Activated CD4-positive, CD25-positive, alpha-beta regulatory T cell treated with anti-CD3 and anti-CD28 coated beads, Interleukin-2, amount 50 U/mL, for 16 hours (primary cell): ENCODE data around the gene PTPN3.

Source experiments
- DNase-seq: peaks from one replicate; pipeline ENCODE4 v3.0.0-alpha.2; 2020; ENCODE audit warnings: low read depth, low spot score

PTPN3 gene

DNA sequence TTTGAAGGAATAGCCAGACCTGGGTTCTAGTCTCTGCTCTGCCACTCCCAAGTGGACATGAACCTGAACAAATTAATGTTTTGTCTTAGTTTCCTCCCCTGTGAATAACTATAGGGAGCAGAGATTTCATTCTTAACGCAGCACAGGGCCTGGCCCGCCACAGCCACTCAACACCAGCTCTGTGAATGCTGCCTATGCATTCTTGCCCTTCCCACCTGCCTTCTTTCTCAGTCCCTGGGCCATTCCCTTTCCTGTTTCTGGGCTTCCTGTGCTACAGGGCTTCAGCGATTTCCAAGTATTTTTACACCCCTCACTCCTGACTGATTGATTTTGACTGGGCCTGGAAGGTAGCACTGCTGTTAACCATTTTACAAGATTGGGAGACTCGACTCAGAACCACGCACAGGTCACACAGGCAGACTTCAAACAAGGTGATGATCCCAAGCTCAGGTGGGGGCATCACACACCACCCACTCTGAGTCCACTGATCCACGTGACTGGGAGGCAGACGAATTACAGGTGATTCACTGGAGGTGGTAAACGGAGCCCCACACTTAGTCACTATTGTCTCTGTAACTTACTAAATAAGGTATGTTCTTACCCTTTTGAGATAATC is 21.4 kb downstream of the PTPN3 start:
- DNase-seq: no peak

DNA sequence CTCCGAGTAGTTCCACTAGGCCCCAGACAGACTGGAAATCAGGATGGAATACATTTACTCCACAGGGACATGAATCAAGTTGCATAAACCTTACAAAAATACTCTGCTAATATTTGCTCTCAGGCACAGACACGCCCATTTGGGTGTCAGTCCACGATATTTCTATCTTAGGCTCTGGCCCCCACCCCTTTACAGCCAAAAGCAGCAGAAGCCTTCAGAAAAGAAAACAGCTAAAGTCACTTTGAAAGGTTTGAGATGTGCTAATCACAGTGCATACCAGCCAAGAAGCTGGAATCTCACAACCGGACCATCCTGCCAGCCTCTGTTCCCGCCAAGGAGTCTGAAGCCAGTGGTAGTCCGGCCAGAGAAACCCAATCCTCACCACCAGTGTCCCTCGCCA is 22.6 kb downstream of the PTPN3 start:
- no peak for DNase-seq

DNA sequence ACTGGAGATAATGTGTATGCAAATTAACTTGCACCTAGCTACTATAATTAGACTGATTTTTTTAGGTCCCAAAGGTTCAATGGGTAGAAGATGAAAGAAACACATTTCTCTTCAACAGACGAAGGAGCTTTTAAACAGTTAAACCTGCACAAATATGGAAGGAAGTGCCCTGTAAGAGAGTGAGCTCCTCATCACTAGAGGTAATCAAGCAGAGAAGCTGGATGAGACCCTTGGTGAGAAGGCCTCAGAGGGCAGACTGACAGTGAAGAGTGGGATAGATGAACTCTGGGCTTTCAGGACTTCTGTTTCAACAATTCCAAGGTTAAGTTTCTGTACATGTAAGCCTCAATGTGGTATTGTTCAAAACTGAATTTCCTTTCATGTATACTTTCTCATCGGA is 23.2 kb downstream of the PTPN3 start:
- DNase-seq: no peak

DNA sequence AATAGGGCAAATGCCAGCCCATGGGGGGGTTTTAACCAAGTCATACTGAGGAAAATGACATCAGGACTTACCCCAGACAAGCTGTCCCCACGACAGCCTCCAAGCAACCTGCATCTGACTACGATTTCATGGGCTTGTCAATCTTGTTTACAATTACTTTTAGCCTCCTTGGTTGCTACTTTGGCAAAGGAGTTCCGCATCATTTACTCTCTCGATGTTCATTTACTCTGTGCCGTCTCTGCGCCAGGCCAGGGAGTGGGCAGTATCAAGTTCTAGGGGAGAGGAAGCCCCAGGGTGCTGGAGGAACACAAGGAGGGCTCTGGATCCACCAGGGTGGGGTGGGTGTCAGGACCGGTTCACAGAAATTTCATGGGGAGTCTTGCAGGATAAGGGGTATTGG is 23.9 kb downstream of the PTPN3 start:
- DNase-seq: no peak

DNA sequence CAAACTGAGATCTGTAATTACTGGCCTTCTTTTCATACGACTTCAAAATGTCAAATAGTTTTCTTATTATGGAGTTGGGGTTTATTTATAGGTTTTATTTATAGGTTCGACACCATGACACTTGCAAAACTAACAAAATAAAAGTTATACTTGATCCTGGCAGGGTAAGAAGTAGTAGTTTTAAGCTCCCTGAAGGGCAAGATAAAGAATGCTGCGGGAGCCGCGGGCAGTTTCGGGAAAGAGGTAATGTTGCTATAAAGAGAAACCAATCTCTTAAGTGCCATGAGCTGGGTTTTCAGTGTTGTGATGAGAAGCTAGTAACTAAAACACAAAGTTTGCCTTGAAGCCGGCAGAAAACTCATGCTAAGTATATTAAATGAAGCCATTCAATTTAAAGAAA is 24.8 kb downstream of the PTPN3 start:
- no peak for DNase-seq

DNA sequence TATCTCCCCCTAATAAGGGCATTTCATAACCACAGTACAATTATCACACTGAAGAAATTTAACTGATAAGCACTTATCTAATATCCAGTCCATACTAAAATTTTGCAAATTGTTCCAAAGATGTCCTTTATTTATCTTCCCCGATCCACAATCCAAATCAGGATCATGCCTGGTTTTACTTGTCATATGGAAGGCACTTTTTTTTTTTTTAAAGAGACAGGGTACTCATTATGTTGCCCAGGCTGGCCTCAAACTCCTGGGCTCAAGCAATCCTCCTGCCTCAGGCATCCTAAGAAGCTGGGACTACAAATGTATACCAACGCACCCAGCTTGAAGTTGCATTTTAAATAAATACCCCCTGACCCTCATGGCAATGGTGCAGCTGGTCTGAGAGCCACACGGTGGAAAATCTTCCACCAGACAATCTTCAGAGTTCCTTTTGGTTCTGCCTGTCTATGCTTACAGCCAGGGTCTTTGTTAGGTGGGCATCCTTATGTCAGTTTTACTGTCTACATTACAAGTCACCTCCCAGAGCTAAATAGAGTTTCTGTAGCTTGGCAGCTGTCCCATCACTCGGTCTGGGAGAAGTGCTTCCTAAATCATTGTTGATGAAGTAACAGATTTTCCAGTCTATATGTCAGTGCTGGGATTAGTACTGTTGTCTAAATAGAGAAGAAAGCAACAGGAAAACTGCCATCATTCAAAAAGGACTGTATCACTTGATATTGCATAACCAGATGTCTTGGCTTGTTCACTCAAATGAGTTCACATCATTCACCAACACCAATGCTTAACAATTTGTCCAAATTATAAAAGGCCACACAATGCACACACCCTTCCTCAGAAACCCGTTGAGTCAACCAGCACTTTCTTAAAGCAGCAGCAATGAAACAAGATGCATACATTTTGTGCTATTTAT is 26.4 kb downstream of the PTPN3 start:
- no peak for DNase-seq

DNA sequence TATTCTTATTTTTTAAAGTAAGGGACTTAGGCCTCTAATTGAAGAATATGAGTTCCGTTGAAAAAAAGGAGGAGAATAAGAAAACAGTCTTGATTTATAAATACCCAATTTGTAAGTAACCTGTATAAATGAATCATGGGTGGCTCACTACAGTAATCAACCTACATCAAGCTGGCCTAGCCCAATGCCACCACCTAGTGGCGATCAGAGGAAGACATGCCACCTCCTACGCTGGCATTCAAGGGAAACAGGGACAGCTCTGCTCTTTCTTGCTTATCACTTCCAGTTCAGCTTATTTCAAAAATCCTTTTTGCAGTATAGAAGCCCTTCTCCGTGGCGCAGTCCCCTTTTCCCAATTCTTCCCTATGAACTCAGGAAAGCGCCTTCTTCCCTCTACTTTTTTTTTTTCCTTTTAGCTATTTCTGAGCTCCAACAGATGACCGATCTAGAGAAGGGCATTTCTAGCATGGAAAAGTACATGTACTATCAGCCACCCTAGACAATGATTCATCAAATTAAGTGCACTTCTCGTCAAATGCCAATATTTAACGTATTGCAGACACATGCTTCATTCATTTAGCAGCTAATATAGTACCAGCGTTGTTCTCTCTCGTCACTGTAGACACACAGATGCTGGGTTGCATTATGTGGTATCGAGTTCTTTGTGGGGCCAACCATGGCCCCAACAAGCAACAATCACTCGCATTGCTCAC is 28.3 kb downstream of the PTPN3 start:
- DNase-seq: peak; percentile 4

DNA sequence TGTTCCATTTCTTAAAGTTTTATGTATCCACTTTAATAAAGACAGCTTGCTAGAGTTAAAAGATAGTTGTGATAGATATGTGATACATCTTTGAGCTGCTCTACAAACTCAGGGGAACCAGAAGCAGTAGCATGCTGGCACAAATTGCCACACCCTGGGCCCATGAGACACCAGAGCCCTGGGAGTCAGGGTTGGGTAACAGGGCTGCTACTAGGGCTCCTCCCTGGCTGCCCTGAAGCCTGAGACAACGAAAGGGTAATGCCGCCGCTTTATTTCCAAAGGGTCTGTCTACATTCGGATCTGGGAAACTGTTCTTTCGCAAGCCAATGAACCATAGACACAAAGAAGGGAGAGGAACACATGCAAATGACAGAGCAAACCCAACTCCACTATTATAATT is 29.2 kb downstream of the PTPN3 start:
- no peak for DNase-seq

DNA sequence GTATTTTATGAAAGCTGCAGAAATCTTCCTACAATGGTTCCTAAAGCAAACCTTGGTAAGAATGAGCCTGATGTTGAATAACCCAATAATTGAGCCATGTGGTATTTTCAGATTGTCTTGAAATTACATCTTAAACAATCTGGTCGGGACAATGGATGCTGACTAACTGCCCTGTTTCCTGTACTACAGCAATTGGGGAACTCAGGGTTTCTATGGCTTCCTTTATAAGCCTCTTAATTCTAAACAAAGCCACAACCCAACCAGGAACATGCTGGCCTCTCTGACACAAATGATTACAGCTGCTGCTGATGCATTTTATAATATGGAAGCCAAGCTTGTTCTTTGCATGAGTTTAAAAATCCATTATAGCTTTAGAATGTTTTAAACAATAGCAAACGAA is 30.2 kb downstream of the PTPN3 start:
- no peak for DNase-seq

DNA sequence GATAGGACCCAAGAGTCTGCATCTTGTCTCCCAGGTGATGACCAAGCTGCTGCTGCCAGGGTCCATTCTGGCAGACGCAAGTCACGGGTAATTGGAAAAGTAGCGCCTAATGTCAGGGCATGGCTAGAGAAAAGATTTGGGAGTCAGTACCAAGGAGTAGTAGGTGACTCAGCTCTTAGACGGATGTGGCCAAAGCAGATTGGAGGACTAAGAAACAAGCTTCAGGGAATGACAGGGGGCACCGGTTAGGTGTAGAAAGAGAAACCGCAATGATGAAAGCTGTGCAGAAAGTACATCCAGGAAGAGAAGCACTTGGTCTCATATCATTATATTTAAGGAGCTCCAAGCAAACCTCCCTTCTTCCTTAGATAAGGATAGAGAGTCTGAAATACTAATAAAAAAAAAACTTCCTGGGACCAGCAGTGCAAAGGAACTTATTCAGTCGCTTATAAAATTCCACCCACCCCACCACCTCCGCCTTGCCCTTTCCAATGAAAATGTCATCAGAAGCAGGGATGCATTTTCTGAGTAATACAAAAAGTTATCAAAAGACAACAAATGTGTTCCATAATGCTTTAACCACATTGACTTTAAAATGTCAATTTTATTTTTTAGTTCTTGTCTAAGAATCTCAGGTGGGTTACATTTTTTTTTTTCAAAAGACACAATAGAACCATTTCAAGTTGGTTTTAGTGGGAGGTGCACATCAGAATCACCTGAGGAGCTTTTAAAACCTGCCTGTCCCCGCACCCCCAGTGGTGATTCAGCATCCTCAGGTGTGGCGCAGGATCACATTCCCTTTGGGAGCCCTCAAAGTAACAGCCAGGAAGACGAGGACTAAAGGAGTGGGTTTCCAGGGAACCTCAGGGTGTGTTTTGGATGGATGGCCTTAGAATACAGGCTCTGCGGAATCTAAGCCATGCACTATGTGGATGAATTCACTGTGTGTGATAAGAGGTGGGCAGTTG is 31.2 kb downstream of the PTPN3 start:
- DNase-seq: no peak

DNA sequence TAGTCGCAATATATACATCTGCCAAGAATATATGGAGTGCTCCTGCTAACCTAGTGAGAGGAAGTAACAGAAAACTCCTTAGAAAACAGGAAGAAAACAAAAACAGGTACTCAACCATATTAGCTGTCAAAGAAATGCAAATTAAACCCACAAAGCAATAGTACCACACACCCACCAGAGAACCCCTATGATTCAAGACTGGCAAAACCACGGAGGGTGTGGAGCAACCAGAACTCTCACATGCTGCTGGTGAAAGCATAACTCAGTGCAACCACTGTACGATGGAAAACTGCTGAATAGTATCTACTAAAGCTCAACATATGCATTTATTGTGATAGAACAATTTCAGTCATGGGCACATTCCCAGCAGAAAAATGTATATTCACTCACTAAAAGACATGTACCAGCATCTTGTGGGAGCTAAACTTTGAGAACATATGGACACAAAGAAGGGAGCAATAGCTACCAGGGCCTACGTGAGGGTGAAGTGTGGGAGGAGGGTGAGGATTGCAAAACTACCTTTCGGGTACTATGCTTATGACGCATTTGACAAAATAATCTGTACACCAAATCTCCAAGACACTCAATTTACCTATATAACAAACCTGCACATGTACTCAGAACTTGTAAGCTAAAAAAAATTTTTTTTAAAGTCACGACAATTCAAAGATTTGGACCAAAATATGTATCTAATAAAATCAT is 34.0 kb downstream of the PTPN3 start:
- no peak for DNase-seq

DNA sequence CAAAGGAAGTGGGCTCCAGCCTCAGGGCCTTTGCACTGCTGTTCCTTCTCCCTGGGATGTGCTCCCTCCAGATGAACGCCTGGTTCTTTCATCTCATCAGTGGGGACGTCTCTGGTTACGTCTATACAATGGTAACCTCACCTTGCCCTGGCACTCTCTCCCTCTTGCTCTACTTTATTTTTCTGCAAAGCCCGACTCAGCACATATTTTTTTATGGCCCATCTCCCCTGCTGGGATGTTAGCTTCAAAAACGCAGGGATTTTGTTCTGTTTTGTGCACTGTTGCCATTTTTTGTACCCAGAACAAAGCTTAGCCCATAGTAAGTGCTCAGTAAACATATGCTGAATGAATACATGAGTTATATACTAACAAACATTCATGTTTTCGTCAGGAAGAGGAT is 37.5 kb downstream of the PTPN3 start:
- no peak for DNase-seq

DNA sequence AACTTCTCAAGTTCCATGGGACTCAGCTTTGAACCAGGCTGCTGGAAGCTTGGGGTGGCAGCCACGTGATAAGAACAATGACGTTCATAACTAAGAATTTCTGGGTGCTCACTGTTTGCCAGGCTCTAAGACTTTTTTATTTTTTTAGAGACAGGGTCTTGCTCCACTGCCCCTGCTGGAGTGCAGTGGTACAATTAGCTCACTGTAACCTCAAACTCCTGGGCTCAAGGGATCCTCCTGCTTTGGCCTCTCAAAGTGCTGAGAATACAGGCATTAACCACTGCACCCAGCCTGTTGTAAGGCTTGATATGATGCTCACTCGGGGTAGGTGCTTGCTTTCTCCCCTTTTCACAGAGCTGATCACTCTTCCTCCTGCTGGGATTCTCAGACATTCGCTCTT is 38.7 kb downstream of the PTPN3 start:
- DNase-seq: no peak

DNA sequence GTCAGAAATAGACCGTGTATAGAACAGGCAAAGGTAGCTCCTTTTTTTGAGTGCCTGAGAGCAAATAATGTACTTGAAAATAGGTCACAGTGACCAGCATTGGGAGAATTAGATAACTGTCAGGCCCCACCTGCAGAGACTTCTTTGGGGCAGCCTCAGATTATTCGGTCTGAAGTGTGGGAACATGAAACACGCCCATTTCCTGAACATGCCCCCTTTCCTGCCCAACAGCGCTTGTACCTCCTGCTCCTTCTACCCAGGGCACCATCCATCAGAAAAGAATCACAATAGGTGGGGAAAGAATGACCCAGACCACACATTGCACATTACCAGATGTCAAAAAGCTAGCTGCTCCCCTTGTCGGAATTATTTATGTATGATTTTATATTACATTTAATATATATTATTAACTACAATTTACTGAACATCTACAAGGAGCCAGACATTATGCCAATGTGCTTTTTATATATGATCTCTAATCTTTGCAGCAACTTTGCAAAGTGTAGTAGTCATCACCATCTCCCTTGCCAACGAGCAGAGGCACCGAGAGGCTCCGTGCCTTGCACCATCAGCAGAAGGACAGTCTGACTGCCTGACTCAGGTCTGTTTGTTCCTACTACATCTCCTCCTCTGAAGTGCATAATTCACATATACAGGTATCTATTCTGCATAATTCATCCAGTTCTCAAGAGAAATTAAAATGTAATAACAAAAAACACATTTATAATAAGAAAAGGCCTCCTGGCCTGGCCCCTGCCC is 39.5 kb downstream of the PTPN3 start:
- no peak for DNase-seq

DNA sequence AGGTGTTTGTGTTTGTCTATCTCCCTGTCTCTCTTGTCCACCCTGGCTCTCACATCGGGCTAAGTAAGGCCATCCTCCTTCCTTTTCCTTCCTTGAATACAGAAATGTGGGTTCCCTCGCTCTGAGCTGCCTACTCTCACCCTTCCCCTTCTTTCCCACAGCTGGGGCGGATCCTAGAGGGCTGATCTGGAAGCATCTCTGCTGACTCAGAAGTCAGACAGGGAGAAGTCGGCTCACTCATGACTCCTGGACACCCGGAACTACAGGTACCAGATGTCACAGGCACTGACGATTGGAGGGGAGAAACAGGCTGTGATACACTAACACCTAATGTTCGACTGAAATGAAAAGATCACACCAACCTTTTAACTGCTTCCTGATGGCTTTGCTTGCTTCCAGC is 41.3 kb downstream of the PTPN3 start:
- no peak for DNase-seq

DNA sequence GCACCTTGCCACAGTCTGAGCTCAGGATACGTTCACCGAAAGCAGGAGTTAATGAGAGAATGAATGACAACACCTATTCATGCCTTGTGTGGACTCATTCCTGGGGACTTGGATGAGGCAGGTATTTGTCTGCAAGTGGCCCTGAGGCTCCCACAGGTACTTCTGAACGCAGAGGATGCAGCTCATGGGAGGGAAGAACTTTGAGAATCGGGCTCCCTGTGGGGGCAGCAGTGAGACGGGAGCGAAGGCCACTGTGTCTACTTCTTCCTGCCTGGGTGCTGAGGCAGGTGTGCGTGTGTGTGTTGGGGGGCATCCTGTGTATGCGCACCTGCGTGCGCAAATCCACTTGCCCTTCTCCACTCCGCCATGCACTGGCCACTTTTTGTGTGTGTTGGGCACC is 42.2 kb downstream of the PTPN3 start:
- no peak for DNase-seq

DNA sequence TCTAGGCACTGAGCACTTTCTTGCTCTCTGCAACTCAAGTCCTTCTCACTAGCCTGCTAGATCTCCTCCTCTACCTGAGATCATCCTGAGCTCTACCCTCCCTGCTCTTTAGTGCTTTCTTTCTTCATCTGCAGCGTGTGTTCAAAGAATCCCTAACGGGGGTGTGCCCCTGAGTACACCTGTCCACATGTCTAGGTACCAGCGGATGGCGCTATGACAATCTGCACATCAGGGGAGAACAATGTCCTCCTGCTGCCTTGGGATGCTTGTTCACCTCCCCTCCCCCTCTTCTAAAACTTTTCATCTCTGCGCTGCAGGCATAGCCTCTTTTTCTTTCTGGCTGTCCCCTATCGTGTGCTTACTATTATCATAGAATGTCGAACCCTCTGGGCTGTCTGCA is 42.7 kb downstream of the PTPN3 start:
- DNase-seq: no peak

DNA sequence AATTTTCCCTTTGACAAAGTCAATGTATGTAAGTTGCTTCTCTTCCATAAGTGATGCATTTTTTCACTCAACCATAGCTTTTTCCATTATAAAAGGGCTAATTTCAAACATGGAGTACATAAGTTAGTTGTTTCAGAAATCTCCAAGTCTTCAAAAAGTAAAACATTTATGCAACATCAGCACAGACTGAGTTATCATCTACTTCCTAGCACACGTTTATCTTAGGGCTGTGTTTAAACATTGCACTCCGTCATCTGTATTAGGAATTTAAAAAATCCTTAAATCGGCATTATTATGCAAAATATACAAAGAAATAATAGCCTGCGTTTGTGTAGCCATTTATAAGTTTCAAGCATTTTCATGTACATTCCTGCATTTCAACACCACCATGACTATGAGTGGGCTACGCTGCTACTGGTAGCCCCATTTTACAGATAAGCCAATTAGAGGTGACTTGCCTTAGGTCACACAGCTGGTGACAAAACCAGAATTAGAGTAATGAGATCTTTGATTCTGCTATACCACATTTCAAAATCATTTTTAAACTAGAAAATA is 43.4 kb downstream of the PTPN3 start:
- DNase-seq: no peak

DNA sequence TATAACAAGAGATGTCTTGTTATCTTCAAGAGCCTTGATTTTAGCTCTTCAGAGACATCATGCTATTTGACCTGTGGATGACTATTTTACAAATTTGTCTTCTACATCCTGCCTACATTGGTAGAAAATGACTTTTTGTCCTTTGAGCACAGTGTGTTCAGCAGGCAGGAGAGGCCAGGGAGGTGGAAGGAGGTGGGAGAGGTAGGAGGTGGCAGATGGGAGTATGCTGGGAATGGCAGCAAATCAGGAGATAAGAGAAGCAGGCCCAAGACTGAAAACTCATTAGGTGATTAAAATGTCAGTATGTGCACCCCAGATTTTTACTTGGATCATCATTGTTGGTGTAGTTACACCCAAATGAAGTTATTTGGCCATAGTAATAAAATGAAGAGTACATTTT is 44.1 kb downstream of the PTPN3 start:
- DNase-seq: no peak
